MM.1S (cell line): Measurements from ENCODE around the gene PTPRK.
A peak's percentile ranks its signal among the peaks of the same experiment; 100 is the strongest.

ENCODE experiments used
- DNase-seq: peaks from one replicate; pipeline ENCODE4 v3.0.0-alpha.2; 2015
- H2AFZ ChIP-seq: fragments of 300-600 bp; sonication (generic); 2 replicates; pipeline ENCODE4 v1.6.0; 2016; ENCODE audit warnings: antibody characterized with exemption, low read length
- H3F3A ChIP-seq: fragments of 300-600 bp; sonication (generic); 2 replicates; pipeline ENCODE4 v1.6.1; 2016; ENCODE audit warnings: mild to moderate bottlenecking, antibody characterized with exemption, low read length, moderate library complexity, mixed read lengths; ENCODE audit not compliant: insufficient read depth
- H3K27ac ChIP-seq: fragments of 300-600 bp; sonication (generic); 2 replicates; pipeline ENCODE4 v1.5.1; 2016; ENCODE audit warnings: mild to moderate bottlenecking, low read length
- H3K27me3 ChIP-seq: fragments of 300-600 bp; sonication (generic); replicated peaks from 2 replicates; pipeline ENCODE4 v1.6.0; 2016; ENCODE audit warnings: low read length; ENCODE audit not compliant: insufficient read depth
- H3K36me3 ChIP-seq: fragments of 300-600 bp; sonication (generic); replicated peaks from 2 replicates; pipeline ENCODE4 v1.6.1; 2016; ENCODE audit warnings: mild to moderate bottlenecking, low read length, mixed read lengths; ENCODE audit not compliant: insufficient read depth
- H3K4me1 ChIP-seq: fragments of 300-600 bp; sonication (generic); 2 replicates; pipeline ENCODE4 v1.6.1; 2016; ENCODE audit warnings: low read length, mixed read lengths
- H3K4me2 ChIP-seq: fragments of 300-600 bp; sonication (generic); 2 replicates; pipeline ENCODE4 v1.6.0; 2016; ENCODE audit warnings: low read depth, low read length
- H3K4me3 ChIP-seq: fragments of 300-600 bp; sonication (generic); 2 replicates; pipeline ENCODE4 v1.5.1; 2016; ENCODE audit warnings: low read length, mixed read lengths
- H3K79me2 ChIP-seq: fragments of 300-600 bp; sonication (generic); 2 replicates; pipeline ENCODE4 v1.6.1; 2016; ENCODE audit warnings: mixed run types, low read length, mixed read lengths
- H3K9ac ChIP-seq: fragments of 300-600 bp; sonication (generic); 2 replicates; pipeline ENCODE4 v1.6.1; 2016; ENCODE audit warnings: low read length, mixed read lengths
- H3K9me2 ChIP-seq: fragments of 300-600 bp; sonication (generic); replicated peaks from 2 replicates; pipeline ENCODE4 v1.6.1; 2016; ENCODE audit warnings: mild to moderate bottlenecking, low read length, mixed read lengths; ENCODE audit not compliant: insufficient read depth
- H3K9me3 ChIP-seq: fragments of 300-600 bp; sonication (generic); replicated peaks from 2 replicates; pipeline ENCODE4 v1.6.1; 2016; ENCODE audit warnings: mild to moderate bottlenecking, low read length, mixed read lengths; ENCODE audit not compliant: insufficient read depth
- H4K20me1 ChIP-seq: fragments of 300-600 bp; sonication (generic); 2 replicates; pipeline ENCODE4 v1.6.1; 2016; ENCODE audit warnings: mild to moderate bottlenecking, low read length, moderate library complexity, mixed read lengths; ENCODE audit not compliant: insufficient read depth
- CTCF ChIP-seq: fragments of 300-600 bp; sonication (generic); IDR thresholded peaks from 2 replicates; pipeline ENCODE4 v1.5.1; 2016; ENCODE audit warnings: antibody characterized with exemption, low read length, mixed read lengths
- EZH2 ChIP-seq: fragments of 300-600 bp; sonication (generic); optimal IDR thresholded peaks from 2 replicates; pipeline ENCODE3; 2017; ENCODE audit warnings: low read depth, mild to moderate bottlenecking, antibody characterized with exemption, low read length, mixed read lengths
- EZH2phosphoT487 ChIP-seq: fragments of 300-600 bp; sonication (generic); IDR thresholded peaks from 2 replicates; pipeline ENCODE4 v1.6.1; 2018; ENCODE audit warnings: antibody characterized with exemption, low read length

PTPRK gene

GRCh38 chr6:128144320-128144719 is 376.1 kb downstream of the PTPRK start:
- H3K4me2 ChIP-seq: no peak overlapping the region
- no peak for DNase-seq
- no peak overlapping the region for H3K4me3 ChIP-seq

GRCh38 chr6:128141932-128142331 is 378.5 kb downstream of the PTPRK start:
- H3K9ac ChIP-seq: no peak overlapping the region
- no peak for DNase-seq
- H3K4me2 ChIP-seq: peak overlapping the region; percentile 9; the same call in 1 of the 2 replicates
- no peaks in the 10 kb centered on the region for H3K9me3 ChIP-seq
- no peaks in the 10 kb centered on the region for H4K20me1 ChIP-seq
- no peak for TF ChIP-seq EZH2phosphoT487
- TF ChIP-seq CTCF: no peak
- no peak for TF ChIP-seq EZH2
- no peaks in the 10 kb centered on the region for H3K9me2 ChIP-seq
- H3K79me2 ChIP-seq: no peaks in the 10 kb centered on the region
- no peak overlapping the region for H3K27ac ChIP-seq
- no peaks in the 10 kb centered on the region for H3K4me1 ChIP-seq
- H3F3A ChIP-seq: no peaks in the 10 kb centered on the region
- H3K36me3 ChIP-seq: no peaks in the 10 kb centered on the region
- H3K27me3 ChIP-seq: no peaks in the 10 kb centered on the region
- no peak overlapping the region for H3K4me3 ChIP-seq
- no peak overlapping the region for H2AFZ ChIP-seq

More at GRCh38 chr6:128144320-128144719, 376.1 kb downstream of the PTPRK start:
- no peak overlapping the region for H3K27ac ChIP-seq
- no peaks in the 10 kb centered on the region for H3K4me1 ChIP-seq
- H2AFZ ChIP-seq: no peak overlapping the region
- H4K20me1 ChIP-seq: no peaks in the 10 kb centered on the region
- H3F3A ChIP-seq: no peaks in the 10 kb centered on the region
- TF ChIP-seq EZH2phosphoT487 (no peak), EZH2 (no peak), CTCF (no peak)
- H3K9ac ChIP-seq: no peak overlapping the region
- H3K79me2 ChIP-seq: no peaks in the 10 kb centered on the region
- H3K36me3 ChIP-seq: no peaks in the 10 kb centered on the region
- H3K9me3 ChIP-seq: no peaks in the 10 kb centered on the region
- no peaks in the 10 kb centered on the region for H3K27me3 ChIP-seq
- H3K9me2 ChIP-seq: no peaks in the 10 kb centered on the region

GRCh38 chr6:128139519-128139918 is 380.9 kb downstream of the PTPRK start:
- Histone ChIP-seq H3K36me3 (no peaks in the 10 kb centered on the region), H4K20me1 (no peaks in the 10 kb centered on the region), H2AFZ (no peak overlapping the region), H3F3A (peaks cover 6% of the 10 kb centered on the region; the same call in 1 of the 2 replicates), H3K4me1 (peaks cover 10% of the 10 kb centered on the region), H3K9me3 (no peaks in the 10 kb centered on the region), H3K79me2 (no peaks in the 10 kb centered on the region), H3K9ac (no peak overlapping the region), H3K4me2 (no peak overlapping the region), H3K4me3 (no peak overlapping the region), H3K27ac (no peak overlapping the region), H3K9me2 (no peaks in the 10 kb centered on the region), H3K27me3 (no peaks in the 10 kb centered on the region)
- no peak for DNase-seq
- no peak for TF ChIP-seq CTCF
- no peak for TF ChIP-seq EZH2
- no peak for TF ChIP-seq EZH2phosphoT487
